Measurements from ENCODE around the gene KRT72. TPM values are rescaled to one million over a fixed set of nuclear protein-coding genes. Genes with fewer than 3 reads are reported as not detected.

The KRT72 gene
- total and polyA plus RNA-seq, 2 donors (not counting 3 experiments of a cell fraction or from before 2014, with no cell fraction given) = not detected

- Histone ChIP-seq H3K4me2 (ENCODE audit: insufficient read depth, low read length) (no peak overlapping the region), H4K20me1 (replicated peaks; ENCODE audit: control insufficient read depth, extremely low read depth, insufficient read depth, low read length) (no peaks in the 10 kb centered on the region), H3K79me2 (ENCODE audit: control insufficient read depth, insufficient read depth, low read length) (no peaks in the 10 kb centered on the region), H3K9me1 (replicated peaks; ENCODE audit: control insufficient read depth, extremely low read depth, insufficient read depth, low read length) (no peaks in the 10 kb centered on the region), H3K27me3 (ENCODE audit: control insufficient read depth in 2 of 2, insufficient read depth in 2 of 2, low read length in 2 of 2) (no peaks in the 10 kb centered on the region), H3K9me3 (replicated peaks; ENCODE audit: control insufficient read depth, insufficient read depth, low read length) (no peaks in the 10 kb centered on the region), H3K4me1 (ENCODE audit: control insufficient read depth, extremely low read depth, insufficient read depth, low read length) (no peaks in the 10 kb centered on the region), H3K27ac (ENCODE audit: insufficient read depth, low read depth, low read length) (no peak overlapping the region), H2AFZ (ENCODE audit: low read depth, low read length) (no peak overlapping the region), H3K9ac (replicated peaks; ENCODE audit: extremely low read depth, insufficient read depth, low read length) (no peak overlapping the region), H3K4me3 (replicated peaks in 1 of 3; ENCODE audit: insufficient read depth in 1 of 3, low read depth in 1 of 3, low read length in 3 of 3) (no peak overlapping the region), H3K36me3 (ENCODE audit: control insufficient read depth in 2 of 2, extremely low read depth in 1 of 2, insufficient read depth in 2 of 2, low read length in 2 of 2) (no peaks in the 10 kb centered on the region)
- intact Hi-C loops (cut with micrococcal nuclease) = no loop called here
- dilution Hi-C loops (cut with MboI; ENCODE audit: extremely low pct_ligation_motif_present, low sequenced_read_pairs) = no loop called here
- BruUV-seq (replicated peaks) = no TSS peak
- ChIA-PET CTCF (no interaction called here), POLR2A (no interaction called here)
- TF ChIP-seq MYC (IDR thresholded peaks at IDR 0.05; ENCODE audit: low read depth, low read length) (no peak), CTCF (IDR thresholded peaks at IDR 0.05; ENCODE audit: extremely low read depth in 1 of 2, insufficient read depth in 1 of 2, low read depth in 1 of 2, low read length in 2 of 2) (no peak), JUN (IDR thresholded peaks at IDR 0.05; ENCODE audit: borderline replicate concordance, insufficient read depth, insufficient read length, low read depth) (no peak), GATA2 (IDR thresholded peaks at IDR 0.05; ENCODE audit: insufficient read depth, insufficient read length, low read depth, low read length) (no peak), POLR2AphosphoS5 (IDR thresholded peaks at IDR 0.05; ENCODE audit: insufficient read depth, low read depth, low read length) (no peak), EZH2 (IDR thresholded peaks at IDR 0.05; ENCODE audit: borderline replicate concordance, low read depth, low read length, severe bottlenecking) (no peak), FOS (IDR thresholded peaks at IDR 0.05; ENCODE audit: borderline replicate concordance, insufficient read depth, low read length) (no peak), POLR2A (IDR thresholded peaks at IDR 0.05; ENCODE audit: low read depth, low read length) (no peak), MAX (IDR thresholded peaks at IDR 0.05; ENCODE audit: insufficient read depth, insufficient read length) (no peak)
- DNase-seq (ENCODE audit: low read depth, low spot score) (no peak), FAIRE-seq (no peak)
Observed at GRCh38 chr12:52615912-52616311, 14.6 kb upstream of the KRT72 start.
